ENCODE results near the gene TRAK1.

The TRAK1 gene

GRCh38 chr3:42071904-42072812 is 19.0 kb upstream of the TRAK1 start:
- H3K79me2 ChIP-seq (ENCODE audit: low read length) = peaks cover 89% of the 10 kb centered on the region
- H3K4me3 ChIP-seq (ENCODE audit: low read length) = peak overlapping the region; percentile 32
- H3K36me3 ChIP-seq (replicated peaks; ENCODE audit: insufficient read depth, low read length) = no peaks in the 10 kb centered on the region
- H3K4me2 ChIP-seq (ENCODE audit: low read depth, low read length) = peak overlapping the region; percentile 76
- H3K9me3 ChIP-seq (replicated peaks; ENCODE audit: insufficient read depth, low read length) = no peaks in the 10 kb centered on the region
- peak overlapping the region; percentile 88 for H3K27ac ChIP-seq (ENCODE audit: low read length)
- peaks cover 12% of the 10 kb centered on the region for H3F3A ChIP-seq (ENCODE audit: insufficient read depth, low read length)
- no peaks in the 10 kb centered on the region for H3K27me3 ChIP-seq (replicated peaks; ENCODE audit: insufficient read depth, low read length)
- no peak overlapping the region for H2AFZ ChIP-seq (ENCODE audit: low read length)
- TF ChIP-seq CTCF (IDR thresholded peaks at IDR 0.05; ENCODE audit: low read length) (no peak), EZH2phosphoT487 (IDR thresholded peaks at IDR 0.05; ENCODE audit: low read length) (no peak), EZH2 (optimal IDR thresholded peaks at IDR 0.05; ENCODE audit: low read depth, low read length) (no peak)
- no peaks in the 10 kb centered on the region for H3K9me2 ChIP-seq (replicated peaks; ENCODE audit: insufficient read depth, low read length)
- peak; percentile 85 for DNase-seq
- peak overlapping the region; percentile 57; the same call in 1 of the 2 replicates for H3K9ac ChIP-seq (ENCODE audit: low read length)
- H3K4me1 ChIP-seq (ENCODE audit: low read length) = peaks cover 34% of the 10 kb centered on the region
- H4K20me1 ChIP-seq (ENCODE audit: insufficient read depth, low read length) = no peaks in the 10 kb centered on the region

- TF ChIP-seq CTCF (IDR thresholded peaks at IDR 0.05; ENCODE audit: low read length) (no peak), EZH2phosphoT487 (IDR thresholded peaks at IDR 0.05; ENCODE audit: low read length) (no peak), EZH2 (optimal IDR thresholded peaks at IDR 0.05; ENCODE audit: low read depth, low read length) (no peak)
- H4K20me1 ChIP-seq (ENCODE audit: insufficient read depth, low read length) = no peaks in the 10 kb centered on the region
- H3K4me1 ChIP-seq (ENCODE audit: low read length) = peaks cover 30% of the 10 kb centered on the region
- H3K9me2 ChIP-seq (replicated peaks; ENCODE audit: insufficient read depth, low read length) = no peaks in the 10 kb centered on the region
- H3F3A ChIP-seq (ENCODE audit: insufficient read depth, low read length) = peaks cover 11% of the 10 kb centered on the region
- H3K9ac ChIP-seq (ENCODE audit: low read length) = peak overlapping the region; percentile 42; the same call in 1 of the 2 replicates
- peaks cover 92% of the 10 kb centered on the region for H3K79me2 ChIP-seq (ENCODE audit: low read length)
- H3K27me3 ChIP-seq (replicated peaks; ENCODE audit: insufficient read depth, low read length) = no peaks in the 10 kb centered on the region
- H3K27ac ChIP-seq (ENCODE audit: low read length) = peak overlapping the region; percentile 88; the same call in 1 of the 2 replicates
- no peaks in the 10 kb centered on the region for H3K9me3 ChIP-seq (replicated peaks; ENCODE audit: insufficient read depth, low read length)
- H3K36me3 ChIP-seq (replicated peaks; ENCODE audit: insufficient read depth, low read length) = no peaks in the 10 kb centered on the region
- peak overlapping the region; percentile 32 for H3K4me3 ChIP-seq (ENCODE audit: low read length)
- H3K4me2 ChIP-seq (ENCODE audit: low read depth, low read length) = peak overlapping the region; percentile 76
- no peak for DNase-seq
- no peak overlapping the region for H2AFZ ChIP-seq (ENCODE audit: low read length)
Measured at GRCh38 chr3:42072831-42073301, 18.3 kb upstream of the TRAK1 start.

GRCh38 chr3:42077785-42078184 is 13.4 kb upstream of the TRAK1 start:
- H3K9me2 ChIP-seq (replicated peaks; ENCODE audit: insufficient read depth, low read length) = no peaks in the 10 kb centered on the region
- no peak overlapping the region for H3K9ac ChIP-seq (ENCODE audit: low read length)
- TF ChIP-seq EZH2phosphoT487 (IDR thresholded peaks at IDR 0.05; ENCODE audit: low read length) (no peak), CTCF (IDR thresholded peaks at IDR 0.05; ENCODE audit: low read length) (no peak), EZH2 (optimal IDR thresholded peaks at IDR 0.05; ENCODE audit: low read depth, low read length) (no peak)
- H2AFZ ChIP-seq (ENCODE audit: low read length) = no peak overlapping the region
- no peak overlapping the region for H3K4me3 ChIP-seq (ENCODE audit: low read length)
- no peaks in the 10 kb centered on the region for H3K27me3 ChIP-seq (replicated peaks; ENCODE audit: insufficient read depth, low read length)
- H3K36me3 ChIP-seq (replicated peaks; ENCODE audit: insufficient read depth, low read length) = no peaks in the 10 kb centered on the region
- H3F3A ChIP-seq (ENCODE audit: insufficient read depth, low read length) = peaks cover 14% of the 10 kb centered on the region; the same call in 1 of the 2 replicates
- H4K20me1 ChIP-seq (ENCODE audit: insufficient read depth, low read length) = 0 out of 2 replicates have a peak, but pooled peaks cover 3% of the 10 kb centered on the region
- H3K9me3 ChIP-seq (replicated peaks; ENCODE audit: insufficient read depth, low read length) = no peaks in the 10 kb centered on the region
- peaks cover 41% of the 10 kb centered on the region for H3K4me1 ChIP-seq (ENCODE audit: low read length)
- H3K79me2 ChIP-seq (ENCODE audit: low read length) = peaks cover 95% of the 10 kb centered on the region
- no peak overlapping the region for H3K27ac ChIP-seq (ENCODE audit: low read length)
- H3K4me2 ChIP-seq (ENCODE audit: low read depth, low read length) = no peak overlapping the region
- DNase-seq = no peak

Measured in MM.1S (cell line).